Stimulated activated naive B cell treated with anti-CD40 and anti-IgM and Interleukin-4, amounts not matched to agents 10 μg/mL and 1 μg/mL and 100 μg/mL, for 72 hours (primary cell): ENCODE results near the gene CRNKL1.
"Not testable (repeated sequence)": the region's sequence is repeated elsewhere in the genome, so short reads cannot be mapped to it uniquely, and the experiment has no call there.

Experiments used
- ATAC-seq, 2 donors: fragments of 150-1000 bp; cut with Tn5 transposase; replicated peaks; 2 replicates each; pipeline ENCODE4 v1.10.0; 2021; ENCODE audit warnings: moderate library complexity in 1 of 2
- DNase-seq: peaks from one replicate; pipeline ENCODE4 v3.0.0; 2021
- H3K27ac Mint-ChIP-seq: one replicate; pipeline ENCODE4 v1.8.0; 2022; ENCODE audit warnings: mild to moderate bottlenecking, mixed read lengths
- H3K27me3 Mint-ChIP-seq, 2 donors: one replicate each; pipeline ENCODE4 v1.8.0; 2022; ENCODE audit warnings: mixed read lengths in 2 of 2
- H3K36me3 Mint-ChIP-seq, 2 donors: one replicate each; pipeline ENCODE4 v1.8.0; 2022; ENCODE audit warnings: mixed read lengths in 2 of 2, mild to moderate bottlenecking in 1 of 2
- H3K4me1 Mint-ChIP-seq, 2 donors: one replicate each; pipeline ENCODE4 v1.8.0; 2022; ENCODE audit warnings: mixed read lengths in 2 of 2, mild to moderate bottlenecking in 1 of 2
- H3K4me3 Mint-ChIP-seq, 2 donors: one replicate each; pipeline ENCODE4 v1.8.0; 2022; ENCODE audit warnings: mild to moderate bottlenecking in 2 of 2, mixed read lengths in 2 of 2, moderate library complexity in 1 of 2
- H3K9me3 Mint-ChIP-seq, 2 donors: one replicate each; pipeline ENCODE4 v1.8.0; 2022; ENCODE audit warnings: mixed read lengths in 2 of 2, mild to moderate bottlenecking in 1 of 2

The CRNKL1 gene

GRCh38 chr20:20009784-20010253 is 42.4 kb downstream of the CRNKL1 start:
- DNase-seq = no peak
- no peaks in the 10 kb centered on the region for H3K36me3 Mint-ChIP-seq
- no peak overlapping the region for H3K27ac Mint-ChIP-seq
- H3K9me3 Mint-ChIP-seq = no peaks in the 10 kb centered on the region
- no peak overlapping the region for H3K4me3 Mint-ChIP-seq
- H3K27me3 Mint-ChIP-seq = peaks cover 27 to 28% of the 10 kb centered on the region in 2 donors
- ATAC-seq = no peak
- H3K4me1 Mint-ChIP-seq = peaks cover 0 to 2% of the 10 kb centered on the region in 2 donors

GRCh38 chr20:20005342-20005741 is 46.9 kb downstream of the CRNKL1 start:
- peaks cover 38 to 51% of the 10 kb centered on the region in 2 donors for H3K27me3 Mint-ChIP-seq
- H3K27ac Mint-ChIP-seq = no peak overlapping the region

GRCh38 chr20:20003955-20004322 is 48.3 kb downstream of the CRNKL1 start:
- Mint-ChIP-seq H3K27ac (peak overlapping the region; percentile 82), H3K4me1 (peaks cover 18 to 30% of the 10 kb centered on the region in 2 donors), H3K27me3 (peaks cover 33 to 53% of the 10 kb centered on the region in 2 donors), H3K4me3 (peak overlapping the region; percentile 71 to 76)
- ATAC-seq, H3K9me3 Mint-ChIP-seq, DNase-seq, H3K36me3 Mint-ChIP-seq: not testable (repeated sequence)

More at GRCh38 chr20:20005342-20005741, 46.9 kb downstream of the CRNKL1 start:
- Mint-ChIP-seq H3K36me3 (peaks cover 0 to 3% of the 10 kb centered on the region in 2 donors), H3K4me3 (no peak overlapping the region), H3K4me1 (peaks cover 15 to 22% of the 10 kb centered on the region in 2 donors), H3K9me3 (no peaks in the 10 kb centered on the region)
- ATAC-seq = no peak
- no peak for DNase-seq

- H3K36me3 Mint-ChIP-seq = peaks cover 0 to 3% of the 10 kb centered on the region in 2 donors
- peak overlapping the region; percentile 82 for H3K27ac Mint-ChIP-seq
- H3K4me3 Mint-ChIP-seq = peak overlapping the region; percentile 71 to 76
- peak; percentile 73 to 88 for ATAC-seq
- H3K27me3 Mint-ChIP-seq = peaks cover 33 to 51% of the 10 kb centered on the region in 2 donors
- peaks cover 18 to 30% of the 10 kb centered on the region in 2 donors for H3K4me1 Mint-ChIP-seq
- no peaks in the 10 kb centered on the region for H3K9me3 Mint-ChIP-seq
- peak; percentile 8 for DNase-seq
Observed at GRCh38 chr20:20003031-20003954, 49.0 kb downstream of the CRNKL1 start.

- H3K36me3 Mint-ChIP-seq = peaks cover 0 to 3% of the 10 kb centered on the region in 2 donors
- H3K4me3 Mint-ChIP-seq = peak overlapping the region; percentile 71 to 76
- no peak for DNase-seq
Observed at GRCh38 chr20:20002101-20002998, 49.9 kb downstream of the CRNKL1 start.

GRCh38 chr20:20000211-20000968 is 51.9 kb downstream of the CRNKL1 start:
- no peak overlapping the region for H3K27ac Mint-ChIP-seq
- DNase-seq (no peak), ATAC-seq (no peak)
- peaks cover 21 to 41% of the 10 kb centered on the region in 2 donors for H3K27me3 Mint-ChIP-seq
- peaks cover 19 to 32% of the 10 kb centered on the region in 2 donors for H3K4me1 Mint-ChIP-seq
- H3K4me3 Mint-ChIP-seq = no peak overlapping the region
- peaks cover 0 to 3% of the 10 kb centered on the region in 2 donors for H3K36me3 Mint-ChIP-seq
- H3K9me3 Mint-ChIP-seq = no peaks in the 10 kb centered on the region

More at GRCh38 chr20:20002101-20002998, 49.9 kb downstream of the CRNKL1 start:
- Mint-ChIP-seq H3K4me1 (peaks cover 18 to 30% of the 10 kb centered on the region in 2 donors), H3K27ac (no peak overlapping the region), H3K9me3 (no peaks in the 10 kb centered on the region), H3K27me3 (peaks cover 24 to 45% of the 10 kb centered on the region in 2 donors)
- no peak for ATAC-seq

- peaks cover 0 to 3% of the 10 kb centered on the region in 2 donors for H3K36me3 Mint-ChIP-seq
- peaks cover 14 to 34% of the 10 kb centered on the region in 2 donors for H3K27me3 Mint-ChIP-seq
- no peak for ATAC-seq
- H3K27ac Mint-ChIP-seq = no peak overlapping the region
- DNase-seq = no peak
- H3K4me1 Mint-ChIP-seq = peaks cover 18 to 34% of the 10 kb centered on the region in 2 donors
- H3K4me3 Mint-ChIP-seq = no peak overlapping the region
- no peaks in the 10 kb centered on the region for H3K9me3 Mint-ChIP-seq
Observed at GRCh38 chr20:19998990-19999705, 53.1 kb downstream of the CRNKL1 start.

- no peaks in the 10 kb centered on the region for H3K9me3 Mint-ChIP-seq
- H3K27ac Mint-ChIP-seq = no peak overlapping the region
- H3K4me1 Mint-ChIP-seq = peaks cover 5 to 16% of the 10 kb centered on the region in 2 donors
- ATAC-seq (no peak), DNase-seq (no peak)
- peaks cover 0 to 1% of the 10 kb centered on the region in 2 donors for H3K36me3 Mint-ChIP-seq
- H3K27me3 Mint-ChIP-seq = peaks cover 4 to 19% of the 10 kb centered on the region in 2 donors
- H3K4me3 Mint-ChIP-seq = no peak overlapping the region
Observed at GRCh38 chr20:19996917-19997316, 55.3 kb downstream of the CRNKL1 start.

- ATAC-seq (no peak), DNase-seq (no peak)
- Mint-ChIP-seq H3K27ac (no peak overlapping the region), H3K4me1 (peaks cover 5 to 16% of the 10 kb centered on the region in 2 donors), H3K36me3 (peaks cover 0 to 1% of the 10 kb centered on the region in 2 donors), H3K9me3 (no peaks in the 10 kb centered on the region), H3K27me3 (peaks cover 4 to 19% of the 10 kb centered on the region in 2 donors), H3K4me3 (no peak overlapping the region)
Observed at GRCh38 chr20:19996222-19996621, 56.0 kb downstream of the CRNKL1 start.

GRCh38 chr20:19995220-19995863 is 56.9 kb downstream of the CRNKL1 start:
- H3K4me3 Mint-ChIP-seq = no peak overlapping the region
- H3K4me1 Mint-ChIP-seq = peaks cover 5 to 13% of the 10 kb centered on the region in 2 donors
- H3K36me3 Mint-ChIP-seq = peaks cover 0 to 1% of the 10 kb centered on the region in 2 donors
- H3K27ac Mint-ChIP-seq = no peak overlapping the region
- no peaks in the 10 kb centered on the region for H3K9me3 Mint-ChIP-seq
- ATAC-seq (peak; percentile 51 to 82), DNase-seq (no peak)
- peaks cover 0 to 12% of the 10 kb centered on the region in 2 donors for H3K27me3 Mint-ChIP-seq

GRCh38 chr20:19993958-19994669 is 58.2 kb downstream of the CRNKL1 start:
- H3K36me3 Mint-ChIP-seq = peaks cover 0 to 1% of the 10 kb centered on the region in 2 donors
- no peak for ATAC-seq
- no peak overlapping the region for H3K4me3 Mint-ChIP-seq
- no peaks in the 10 kb centered on the region for H3K9me3 Mint-ChIP-seq
- H3K27ac Mint-ChIP-seq = no peak overlapping the region
- H3K4me1 Mint-ChIP-seq = peaks cover 2 to 5% of the 10 kb centered on the region in 2 donors
- DNase-seq = no peak
- H3K27me3 Mint-ChIP-seq = peaks cover 3 to 6% of the 10 kb centered on the region in 2 donors
